Heart left ventricle (tissue), 16 donors: ENCODE measurements around the gene SLC37A1. TPM values are rescaled to one million over a fixed set of nuclear protein-coding genes. Genes with fewer than 3 reads are reported as not detected.

Source experiments
- ATAC-seq, 4 donors: fragments of 200-7000 bp; cut with Tn5 transposase; one replicate each; pipeline ENCODE4 v1.9.1; 2020 to 2022; ENCODE audit warnings: moderate library complexity in 4 of 4, mild to moderate bottlenecking in 3 of 4, moderate number of reproducible peaks in 1 of 4
- DNase-seq, 5 donors: peaks; one replicate each; pipeline ENCODE4 v3.0.0-alpha.2; 2020
- H3K27ac ChIP-seq, 12 donors: fragments of 200-600 bp; sonication (generic) in 4 of 12; one replicate each; pipeline versions ENCODE4 v1.5.0 to v1.8.0; 2016 to 2022; ENCODE audit warnings: mild to moderate bottlenecking in 2 of 12
- H3K27me3 ChIP-seq, 9 donors: fragments of 200-600 bp; sonication (generic) in 2 of 9; one replicate each; pipeline versions ENCODE4 v1.5.1 to v1.8.0; 2016 to 2022; ENCODE audit warnings: mild to moderate bottlenecking in 3 of 9
- H3K36me3 ChIP-seq, 9 donors: fragments of 200-600 bp; sonication (generic) in 2 of 9; one replicate each; pipeline versions ENCODE4 v1.5.0 to v1.8.0; 2018 to 2022; ENCODE audit warnings: mild to moderate bottlenecking in 2 of 9
- H3K4me1 ChIP-seq, 12 donors: fragments of 200-600 bp; sonication (generic) in 4 of 12; one replicate each; pipeline versions ENCODE4 v1.5.0 to v1.8.0; 2016 to 2022; ENCODE audit warnings: mild to moderate bottlenecking in 3 of 12
- H3K4me3 ChIP-seq, 12 donors: fragments of 200-600 bp; sonication (generic) in 4 of 12; one replicate each; pipeline versions ENCODE4 v1.5.0 to v1.8.0; 2017 to 2022; ENCODE audit warnings: mild to moderate bottlenecking in 9 of 12, moderate library complexity in 4 of 12
- H3K9me3 ChIP-seq, 12 donors: fragments of 200-600 bp; sonication (generic) in 4 of 12; one replicate each; pipeline versions ENCODE4 v1.5.0 to v1.8.0; 2016 to 2022; ENCODE audit warnings: mild to moderate bottlenecking in 1 of 12
- POLR2A ChIP-seq, 2 donors: fragments of 450-650 bp; IDR thresholded peaks; one replicate each; pipeline ENCODE4 v1.6.1; 2017; ENCODE audit warnings: antibody characterized with exemption in 2 of 2, mild to moderate bottlenecking in 2 of 2, moderate library complexity in 2 of 2
- WGBS, 4 donors: extraction: QIAGEN DNeasy Blood & Tissue Kit in 2 of 4; methylation state at CpG; one replicate each; pipeline versions ENCODE4 v1.1.5 to v1.1.7; 2013 to 2018; 5-methylcytosine and 5-hydroxymethylcytosine counted together
- intact Hi-C, 10 donors: fragments of 100-400 bp; cut with DNase I; formaldehyde crosslinking; loops; one replicate each; pipeline versions ENCODE4 v1.11.1 to v1.14.2; 2022
- polyA plus RNA-seq, 2 donors: library from polyadenylated mRNA; stranded (reverse); fragments of 200-250 nt; gene quantifications; one replicate each; pipeline ENCODE4 v1.2.3, GENCODE V29; 2013
- total RNA-seq, 9 donors: library from RNA; depleted of rRNA in 2 of 9; stranded (reverse); fragments of >200 nt in 2 of 9; fragmentation: NEBNext Ultra II Directional in 3 of 9; extraction: Animal tissue kit (Norgen Biotek cat#: 25700) in 3 of 9; gene quantifications; one replicate each; pipeline versions ENCODE4 v1.1.0 to v1.2.4, GENCODE V29; 2016 to 2023
- TF ChIP-seq, protein P1 (sequence below), 12 donors: fragments of 200-600 bp; sonication (generic) in 4 of 12; IDR thresholded peaks; one replicate each; pipeline versions ENCODE4 v1.5.0 to v1.8.0; 2018 to 2022; ENCODE audit warnings: antibody characterized with exemption in 12 of 12, mild to moderate bottlenecking in 5 of 12
- donor health status: ischemic (EF 13 %, LVEDD 7.1; RV severe dilation, severe dysfunction).
- donor health status: healthy with polysubstance abuse.
- donor health status: DM: no; HTN: yes; CAD: no.
- donor health status: DM: no; HTN: no; CAD: no.
- donor health status: ischemic (EF 25% LVEDD 6.9; RV normal size, moderate dysfunction).
- donor health status: ischemic (EF 25% LVEDD 5.7; RV mildly dilated, moderate dysfunction).
- donor health status: healthy.
- donor health status: DM: yes; HTN: yes; CAD: no.
- donor health status: ischemic (EF 35%, LVEDD 5.7; RV mildly dilated, moderate dysfunction).
- donor health status: nonischemic (EF 11% LVEDD 7.7; RV severe dilation, severe dysfunction).
- donor health status: DM: yes; HTN: yes; CAD: no.
- donor health status: PGD.
- donor health status: ischemic (EF 29% LVEDD 5.4; RV normal size, mild dysfunction).
- donor health status: nonischemic (EF 23%, LVEDD 6.1; RV moderate dilation, normal function).

The SLC37A1 gene
- total and polyA plus RNA-seq, 11 donors = 2.2 to 13.0 (median 3.8) TPM

DNA sequence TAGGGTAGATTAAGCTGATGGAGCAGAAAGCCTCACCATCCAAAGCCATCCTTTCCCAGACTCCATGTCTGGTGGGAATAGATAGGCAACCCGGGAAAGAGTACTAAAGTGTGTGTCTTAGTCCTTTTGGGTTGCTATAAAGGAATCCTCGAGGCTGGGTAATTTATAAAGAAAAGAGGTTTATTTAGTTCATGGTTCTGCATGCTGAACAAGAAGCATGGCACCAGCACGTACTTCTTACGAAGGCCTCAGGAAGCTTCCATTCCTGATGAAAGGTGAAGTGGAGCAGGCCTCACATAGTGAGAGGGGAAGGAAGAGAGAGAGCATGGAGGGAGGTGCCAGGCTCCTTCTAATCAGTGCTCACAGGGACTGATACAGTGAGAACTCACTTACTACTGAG lies 6.2 kb upstream of the SLC37A1 start:
- Histone ChIP-seq H3K4me3 (no peak overlapping the region), H3K27me3 (no peaks in the 10 kb centered on the region), H3K4me1 (no peaks in the 10 kb centered on the region), H3K9me3 (no peaks in the 10 kb centered on the region), H3K36me3 (no peaks in the 10 kb centered on the region), H3K27ac (no peak overlapping the region)
- intact Hi-C loops = loop anchor here in 1 of 10 donors (10.0 kb wide), 1 partner anchor 57 kb away; no protein-coding TSS in a partner anchor
- no peak for TF ChIP-seq POLR2A (IDR thresholded peaks at IDR 0.05)
- TF ChIP-seq, protein P1, sequence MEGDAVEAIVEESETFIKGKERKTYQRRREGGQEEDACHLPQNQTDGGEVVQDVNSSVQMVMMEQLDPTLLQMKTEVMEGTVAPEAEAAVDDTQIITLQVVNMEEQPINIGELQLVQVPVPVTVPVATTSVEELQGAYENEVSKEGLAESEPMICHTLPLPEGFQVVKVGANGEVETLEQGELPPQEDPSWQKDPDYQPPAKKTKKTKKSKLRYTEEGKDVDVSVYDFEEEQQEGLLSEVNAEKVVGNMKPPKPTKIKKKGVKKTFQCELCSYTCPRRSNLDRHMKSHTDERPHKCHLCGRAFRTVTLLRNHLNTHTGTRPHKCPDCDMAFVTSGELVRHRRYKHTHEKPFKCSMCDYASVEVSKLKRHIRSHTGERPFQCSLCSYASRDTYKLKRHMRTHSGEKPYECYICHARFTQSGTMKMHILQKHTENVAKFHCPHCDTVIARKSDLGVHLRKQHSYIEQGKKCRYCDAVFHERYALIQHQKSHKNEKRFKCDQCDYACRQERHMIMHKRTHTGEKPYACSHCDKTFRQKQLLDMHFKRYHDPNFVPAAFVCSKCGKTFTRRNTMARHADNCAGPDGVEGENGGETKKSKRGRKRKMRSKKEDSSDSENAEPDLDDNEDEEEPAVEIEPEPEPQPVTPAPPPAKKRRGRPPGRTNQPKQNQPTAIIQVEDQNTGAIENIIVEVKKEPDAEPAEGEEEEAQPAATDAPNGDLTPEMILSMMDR (IDR thresholded peaks at IDR 0.05) = no peak
- ATAC-seq (no peak), DNase-seq (no peak)
- 94 to 95% (median 95%) methylated on average over 4 of the region's 4 CpGs for WGBS, 4 donors

DNA sequence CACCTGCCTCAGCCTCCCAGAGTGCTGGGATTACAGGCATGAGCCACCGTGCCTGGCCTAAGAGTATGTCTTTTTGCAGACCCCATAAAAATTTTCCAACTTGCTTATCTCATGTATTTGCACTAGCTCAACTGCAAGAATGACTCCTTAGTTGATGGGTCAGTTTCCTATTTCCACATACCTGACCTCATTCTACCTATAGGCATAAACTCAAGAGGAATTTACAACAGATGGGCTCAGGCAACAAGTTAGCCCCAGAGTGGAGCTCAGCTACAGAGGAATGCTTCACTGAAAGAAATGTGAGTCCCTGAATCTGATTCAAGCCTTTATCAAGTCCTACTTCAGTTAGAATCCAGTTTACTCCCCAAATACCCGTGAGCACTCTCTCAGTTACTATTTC lies 5.3 kb upstream of the SLC37A1 start:
- H3K4me1 ChIP-seq = peaks cover 0 to 6% (median 2%) of the 10 kb centered on the region in 12 donors
- 84 to 94% (median 89%) methylated on average over 2 of the region's 2 CpGs for WGBS, 4 donors
- H3K27me3 ChIP-seq = no peaks in the 10 kb centered on the region
- no peak for ATAC-seq
- DNase-seq = no peak
- intact Hi-C loops = loop anchor here in 1 of 10 donors (10.0 kb wide), 1 partner anchor 56 kb away; no protein-coding TSS in a partner anchor
- H3K27ac ChIP-seq = no peak overlapping the region
- H3K9me3 ChIP-seq = no peaks in the 10 kb centered on the region
- no peak overlapping the region for H3K4me3 ChIP-seq
- TF ChIP-seq POLR2A (IDR thresholded peaks at IDR 0.05) = no peak
- TF ChIP-seq, protein P1 (IDR thresholded peaks at IDR 0.05) = no peak
- H3K36me3 ChIP-seq = no peaks in the 10 kb centered on the region

DNA sequence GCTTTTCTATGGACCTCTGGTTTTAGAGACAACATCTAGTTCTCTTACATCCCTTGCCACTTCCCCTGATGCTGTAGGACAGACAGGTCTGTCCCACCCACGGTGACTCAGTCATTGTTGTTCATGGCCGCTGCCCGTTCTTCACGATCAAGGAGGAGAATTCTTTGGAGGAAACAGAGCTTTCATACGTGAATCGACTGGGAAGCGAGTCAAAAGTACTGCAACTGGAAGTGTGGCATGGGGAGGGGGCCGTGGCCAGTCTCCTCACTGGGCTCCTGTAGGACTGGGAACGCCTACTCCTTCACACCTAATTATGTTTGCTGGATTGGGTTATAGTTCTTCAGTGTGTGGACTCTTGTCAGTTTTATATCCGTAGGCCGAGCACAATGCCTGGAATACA lies 4.4 kb upstream of the SLC37A1 start:
- Histone ChIP-seq H3K27me3 (no peaks in the 10 kb centered on the region), H3K36me3 (no peaks in the 10 kb centered on the region), H3K9me3 (no peaks in the 10 kb centered on the region), H3K4me1 (peaks cover 0 to 6% (median 3%) of the 10 kb centered on the region in 12 donors), H3K27ac (no peak overlapping the region), H3K4me3 (no peak overlapping the region)
- no peak for TF ChIP-seq POLR2A (IDR thresholded peaks at IDR 0.05)
- TF ChIP-seq, protein P1 (IDR thresholded peaks at IDR 0.05) = no peak
- intact Hi-C loops = loop anchor here in 1 of 10 donors (10.0 kb wide), 1 partner anchor 56 kb away; no protein-coding TSS in a partner anchor
- no peak for ATAC-seq
- WGBS, 4 donors = 75 to 80% (median 79%) methylated on average over 11 of the region's 11 CpGs
- no peak for DNase-seq

DNA sequence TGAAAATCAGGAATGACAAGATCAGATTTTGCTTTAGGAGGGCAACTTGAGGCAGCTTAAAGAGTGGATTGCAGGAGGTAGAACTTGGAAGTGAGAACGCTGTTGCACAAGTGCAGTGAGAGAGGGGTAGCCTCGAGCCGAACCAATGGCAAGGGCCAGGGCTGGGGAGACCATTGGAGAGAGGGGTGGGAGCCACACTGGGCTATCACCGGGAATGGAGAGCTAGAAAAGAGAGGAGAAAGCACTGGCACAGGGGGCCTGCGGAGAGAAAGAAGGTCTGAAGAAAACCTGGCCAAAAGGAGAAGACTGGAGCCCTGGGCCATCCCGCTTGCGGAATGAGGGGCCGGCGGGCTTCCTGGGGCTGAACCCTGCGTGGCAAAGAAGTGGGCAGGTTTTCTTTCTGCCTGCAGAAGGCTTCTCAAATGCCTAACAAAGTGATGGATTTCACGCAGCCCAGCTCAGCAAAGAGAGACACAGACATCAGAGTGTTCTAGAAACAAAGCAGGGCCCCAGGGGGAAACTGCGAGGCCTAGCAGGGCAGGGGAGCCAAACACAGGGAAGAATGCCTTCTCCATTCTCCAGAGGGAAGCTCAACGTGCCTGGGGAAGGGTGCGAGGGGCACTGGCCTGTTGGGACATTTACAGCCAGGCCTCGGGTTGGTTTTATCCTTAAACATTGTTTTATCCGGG lies 1.2 kb upstream of the SLC37A1 start:
- Histone ChIP-seq H3K9me3 (no peaks in the 10 kb centered on the region), H3K4me3 (peak overlapping the region in 1 of 12 donors; percentile 72), H3K27me3 (no peaks in the 10 kb centered on the region), H3K36me3 (no peaks in the 10 kb centered on the region), H3K27ac (peak overlapping the region in 1 of 12 donors; percentile 49), H3K4me1 (peaks cover 0 to 23% (median 13%) of the 10 kb centered on the region in 12 donors)
- intact Hi-C loops = no loop called here
- no peak for TF ChIP-seq POLR2A (IDR thresholded peaks at IDR 0.05)
- TF ChIP-seq, protein P1 (IDR thresholded peaks at IDR 0.05) = no peak
- DNase-seq (no peak), ATAC-seq (no peak)
- WGBS, 4 donors = 92 to 96% (median 94%) methylated on average over 16 of the region's 16 CpGs
